H1 (cell line): ENCODE data around the gene TIMM10. TPM values are rescaled to one million over a fixed set of nuclear protein-coding genes. Genes with fewer than 3 reads are reported as not detected.

Experiments used
- CTCF ChIA-PET: fragments of 300-600 bp; sonication (Branson Sonifier 250); formaldehyde crosslinking; loops from one replicate; lab custom pipeline; 2021; ENCODE audit not compliant: partially characterized antibody; lab: Charles Lee
- POLR2A ChIA-PET: fragments of 300-600 bp; sonication (Branson Sonifier 250); formaldehyde crosslinking; loops from one replicate; lab custom pipeline; 2021; ENCODE audit warnings: inconsistent platforms; ENCODE audit not compliant: partially characterized antibody; lab: Charles Lee
- DNase-seq, 2 experiments: peaks; one replicate each; pipeline versions ENCODE4 v3.0.0 to v3.0.0-alpha.2; 2010 to 2022; ENCODE audit warnings: low spot score in 2 of 2, low read depth in 1 of 2, mixed read lengths in 1 of 2
- FAIRE-seq: peaks from 2 replicates; lab custom pipeline; 2011; peaks lifted over from hg19 to GRCh38; lab: Jason Lieb, UNC
- H2AFZ ChIP-seq: 2 replicates; pipeline ENCODE4 v1.8.1; 2012; ENCODE audit warnings: low read length, inconsistent platforms
- H2AK5ac ChIP-seq: 2 replicates; pipeline ENCODE4 v1.6.1; 2013; ENCODE audit warnings: low read depth, low read length
- H2BK120ac ChIP-seq: replicated peaks from 2 replicates; pipeline ENCODE3; 2013; ENCODE audit warnings: low read depth, low read length, inconsistent platforms
- H2BK12ac ChIP-seq: 2 replicates; pipeline ENCODE4 v1.6.1; 2013; ENCODE audit warnings: low read depth, low read length
- H2BK15ac ChIP-seq: 2 replicates; pipeline ENCODE4 v1.6.1; 2013; ENCODE audit warnings: low read length
- H2BK20ac ChIP-seq: 2 replicates; pipeline ENCODE4 v1.6.1; 2013; ENCODE audit warnings: low read length
- H2BK5ac ChIP-seq: 2 replicates; pipeline ENCODE4 v1.6.1; 2013; ENCODE audit warnings: low read depth, low read length
- H3K14ac ChIP-seq: 2 replicates; pipeline ENCODE4 v1.6.1; 2013; ENCODE audit warnings: inconsistent platforms; ENCODE audit not compliant: insufficient read length
- H3K18ac ChIP-seq: 2 replicates; pipeline ENCODE4 v1.6.1; 2013; ENCODE audit warnings: low read length; ENCODE audit errors: extremely low read depth
- H3K23ac ChIP-seq: 2 replicates; pipeline ENCODE4 v1.6.1; 2013; ENCODE audit warnings: inconsistent platforms; ENCODE audit not compliant: insufficient read length
- H3K23me2 ChIP-seq: 2 replicates; pipeline ENCODE4 v1.6.1; 2013; ENCODE audit warnings: low read depth, low read length
- H3K27ac ChIP-seq: 2 replicates; pipeline ENCODE4 v1.6.1; 2011; ENCODE audit warnings: low read depth, low read length, inconsistent platforms
- H3K27me3 ChIP-seq, 4 experiments: replicated peaks in 1 of 4; 1 replicate in 1 of 4; 2 replicates in 3 of 4; pipeline versions ENCODE4 v1.6.1 to v1.8.1; 2011 to 2013; ENCODE audit warnings: low read length in 3 of 4, mild to moderate bottlenecking in 3 of 4, inconsistent platforms in 2 of 4, mixed read lengths in 2 of 4, moderate library complexity in 1 of 4; ENCODE audit not compliant: control insufficient read depth in 3 of 4, insufficient read depth in 3 of 4; ENCODE audit errors: extremely low read depth in 1 of 4
- H3K36me3 ChIP-seq, 4 experiments: 2 replicates each; pipeline versions ENCODE4 v1.6.1 to v1.8.1; 2011 to 2013; ENCODE audit warnings: mild to moderate bottlenecking in 4 of 4, low read length in 3 of 4, moderate library complexity in 2 of 4, control low read depth in 1 of 4, inconsistent platforms in 1 of 4; ENCODE audit not compliant: insufficient read depth in 4 of 4, control insufficient read depth in 2 of 4
- H3K4ac ChIP-seq: replicated peaks from 2 replicates; pipeline ENCODE3; 2013; ENCODE audit warnings: low read length, low read depth, mixed read lengths, inconsistent platforms; ENCODE audit not compliant: insufficient read length
- H3K4me1 ChIP-seq, 4 experiments: replicated peaks in 1 of 4; 1 replicate in 1 of 4; 2 replicates in 3 of 4; pipeline versions ENCODE4 v1.6.1 to v1.8.1; 2011 to 2013; ENCODE audit warnings: low read length in 3 of 4, inconsistent platforms in 2 of 4, mixed read lengths in 1 of 4; ENCODE audit not compliant: insufficient read depth in 4 of 4, control insufficient read depth in 3 of 4
- H3K4me2 ChIP-seq, 2 experiments: 2 replicates each; pipeline versions ENCODE4 v1.6.1 to v1.8.1; 2011 to 2013; ENCODE audit warnings: low read depth in 2 of 2, low read length in 2 of 2, control low read depth in 1 of 2, inconsistent platforms in 1 of 2, mild to moderate bottlenecking in 1 of 2; ENCODE audit not compliant: insufficient read depth in 1 of 2
- H3K4me3 ChIP-seq, 4 experiments: fragments of 200-600, 300-600 bp in 1 of 4; sonication (generic), shearing (Covaris generic), sonication (Bioruptor Twin) in 1 of 4; 2 replicates each; pipeline versions ENCODE4 v1.5.1 to v1.8.1; 2011 to 2016; ENCODE audit warnings: low read length in 4 of 4, low read depth in 3 of 4, control low read depth in 2 of 4, inconsistent platforms in 2 of 4, mild to moderate bottlenecking in 2 of 4, mixed read lengths in 1 of 4, moderate library complexity in 1 of 4; ENCODE audit not compliant: insufficient read depth in 2 of 4; ENCODE audit errors: extremely low read depth in 1 of 4
- H3K56ac ChIP-seq: replicated peaks from 2 replicates; pipeline ENCODE3; 2013; ENCODE audit warnings: low read depth, mild to moderate bottlenecking, mixed read lengths, low read length, inconsistent platforms; ENCODE audit not compliant: insufficient read length
- H3K79me1 ChIP-seq: 2 replicates; pipeline ENCODE4 v1.6.1; 2013; ENCODE audit warnings: low read depth, low read length, control low read depth
- H3K79me2 ChIP-seq, 2 experiments: 2 replicates each; pipeline versions ENCODE4 v1.6.1 to v1.8.1; 2012 to 2013; ENCODE audit warnings: low read length in 2 of 2, mild to moderate bottlenecking in 2 of 2, inconsistent platforms in 1 of 2; ENCODE audit not compliant: insufficient read depth in 2 of 2, control insufficient read depth in 1 of 2
- H3K9ac ChIP-seq, 4 experiments: replicated peaks in 1 of 4; 1 replicate in 1 of 4; 2 replicates in 3 of 4; pipeline versions ENCODE4 v1.6.1 to v1.8.1; 2011 to 2013; ENCODE audit warnings: low read depth in 3 of 4, low read length in 3 of 4, control low read depth in 2 of 4, mild to moderate bottlenecking in 2 of 4, moderate library complexity in 2 of 4, inconsistent platforms in 1 of 4; ENCODE audit errors: extremely low read depth in 1 of 4
- H3K9me3 ChIP-seq, 2 experiments: 2 replicates each; pipeline versions ENCODE4 v1.6.1 to v1.8.1; 2012 to 2013; ENCODE audit warnings: mild to moderate bottlenecking in 2 of 2, moderate library complexity in 2 of 2, control low read depth in 1 of 2, inconsistent platforms in 1 of 2, low read depth in 1 of 2, low read length in 1 of 2, mixed read lengths in 1 of 2; ENCODE audit not compliant: insufficient read depth in 2 of 2
- H4K20me1 ChIP-seq, 2 experiments: replicated peaks in 1 of 2; 2 replicates each; pipeline versions ENCODE3 to v1.8.1; 2011 to 2013; ENCODE audit warnings: inconsistent platforms in 2 of 2, low read length in 2 of 2, mild to moderate bottlenecking in 1 of 2; ENCODE audit not compliant: insufficient read depth in 2 of 2, control insufficient read depth in 1 of 2
- H4K5ac ChIP-seq: 2 replicates; pipeline ENCODE4 v1.6.1; 2013; ENCODE audit warnings: low read length, low read depth, mixed read lengths, inconsistent platforms; ENCODE audit not compliant: insufficient read length
- H4K8ac ChIP-seq: 2 replicates; pipeline ENCODE4 v1.8.0; 2013; ENCODE audit warnings: mild to moderate bottlenecking, moderate library complexity, low read length, inconsistent platforms; ENCODE audit not compliant: insufficient read depth; ENCODE audit errors: extremely low read depth
- H4K91ac ChIP-seq: replicated peaks from 2 replicates; pipeline ENCODE3; 2013; ENCODE audit warnings: low read length, mixed read lengths, inconsistent platforms; ENCODE audit not compliant: insufficient read length
- ATF2 ChIP-seq: IDR thresholded peaks from 2 replicates; pipeline ENCODE4 v1.6.1; 2012; ENCODE audit warnings: low read length, inconsistent platforms
- BRCA1 ChIP-seq: IDR thresholded peaks from 2 replicates; pipeline ENCODE4 v1.6.1; 2012; ENCODE audit warnings: low read depth, low read length, improper control_type of control experiment
- EZH2 ChIP-seq: fragments of 200-600 bp; sonication (generic); IDR thresholded peaks from 2 replicates; pipeline ENCODE4 v1.7.1; 2012; ENCODE audit warnings: low read depth, mild to moderate bottlenecking, moderate library complexity, low read length, inconsistent platforms; ENCODE audit not compliant: severe bottlenecking
- NANOG ChIP-seq: IDR thresholded peaks from 2 replicates; pipeline ENCODE4 v1.6.1; 2011; ENCODE audit warnings: low read length, low read depth, mild to moderate bottlenecking, inconsistent platforms; ENCODE audit not compliant: insufficient read depth, poor library complexity, severe bottlenecking
- PHF8 ChIP-seq: fragments of 200-600 bp; sonication (generic); conservative IDR thresholded peaks from 2 replicates; pipeline ENCODE4 v1.7.1; 2012; ENCODE audit warnings: low read depth, mild to moderate bottlenecking, inconsistent platforms, low read length, moderate library complexity
- POLR2A ChIP-seq, 2 experiments: IDR thresholded peaks; 1 replicate in 1 of 2; 2 replicates in 1 of 2; pipeline ENCODE4 v1.6.1; 2011; ENCODE audit warnings: low read depth in 2 of 2, low read length in 2 of 2, mild to moderate bottlenecking in 2 of 2; ENCODE audit errors: control extremely low read depth in 1 of 2
- RFX5 ChIP-seq: IDR thresholded peaks from 2 replicates; pipeline ENCODE4 v1.6.1; 2011; ENCODE audit warnings: low read depth, low read length, improper control_type of control experiment, borderline replicate concordance
- SIRT6 ChIP-seq: IDR thresholded peaks from one replicate; pipeline ENCODE4 v1.7.1; 2012; ENCODE audit warnings: low read length, inconsistent platforms
- SRF ChIP-seq: IDR thresholded peaks from 2 replicates; pipeline ENCODE4 v1.6.1; 2011; ENCODE audit warnings: mild to moderate bottlenecking, low read depth, low read length, moderate library complexity
- TAF1 ChIP-seq: IDR thresholded peaks from 2 replicates; pipeline ENCODE4 v1.6.1; 2011; ENCODE audit warnings: mild to moderate bottlenecking, low read depth, low read length
- WGBS, 2 experiments: shearing (Covaris generic) in 1 of 2; methylation state at CpG; one replicate each; pipeline versions ENCODE4 v1.1.6 to v1.1.7; 2013 to 2015; ENCODE audit warnings: low lambda C conversion rate in 2 of 2, mixed read lengths in 2 of 2, inconsistent platforms in 1 of 2, low coverage in 1 of 2, missing lambda C conversion rate in 1 of 2; ENCODE audit not compliant: insufficient replicate concordance in 2 of 2, insufficient coverage in 1 of 2, insufficient read length in 1 of 2; ENCODE audit errors: extremely low coverage in 1 of 2, missing lambda C conversion rate in 1 of 2; 5-methylcytosine and 5-hydroxymethylcytosine counted together
- polyA plus RNA-seq, 7 experiments: library from polyadenylated mRNA; depleted of rRNA in 3 of 7; stranded (reverse) in 5 of 7; unstranded in 2 of 7; fragments of >200 nt in 5 of 7; fragments of 200-250 nt in 2 of 7; gene quantifications; 1 replicate in 5 of 7; 2 replicates in 1 of 7; 4 replicates in 1 of 7; pipeline versions ENCODE4 v1.2.1 to v1.2.3, GENCODE V29; 2011 to 2013; ENCODE audit warnings: missing spikeins in 2 of 7, mixed read lengths in 2 of 7
- total RNA-seq: library from RNA; stranded (reverse); fragmentation: NEBNext Ultra II Directional; extraction: Animal tissue kit (Norgen Biotek cat#: 25700); gene quantifications from 2 replicates; pipeline ENCODE4 v1.2.1, GENCODE V29; 2021

TIMM10 gene
- total and polyA plus RNA-seq, 2 of the 8 experiments (the other 6 are each of a cell fraction or from before 2014, with no cell fraction given) = 117 to 227 TPM

GRCh38 chr11:57539342-57539741, 8.8 kb upstream of the TIMM10 start:
- FAIRE-seq (no peak), DNase-seq (no peak)
- Histone ChIP-seq H3K23ac (no peak overlapping the region), H3K9me3 (no peaks in the 10 kb centered on the region), H3K27ac (no peak overlapping the region), H3K9ac (no peak overlapping the region), H3K56ac (no peak overlapping the region), H3K4me2 (no peak overlapping the region), H4K5ac (no peak overlapping the region), H2BK120ac (no peak overlapping the region), H3K4me1 (peaks cover 3 to 27% (median 17%) of the 10 kb centered on the region in 4 experiments), H3K79me2 (no peaks in the 10 kb centered on the region), H3K4ac (no peak overlapping the region), H3K36me3 (no peaks in the 10 kb centered on the region), H2BK20ac (no peak overlapping the region), H4K20me1 (no peaks in the 10 kb centered on the region), H3K18ac (no peak overlapping the region), H3K27me3 (no peaks in the 10 kb centered on the region), H4K8ac (no peak overlapping the region), H3K14ac (no peak overlapping the region), H2AFZ (no peak overlapping the region), H2AK5ac (no peak overlapping the region), H3K79me1 (no peaks in the 10 kb centered on the region), H4K91ac (no peak overlapping the region), H3K23me2 (peaks cover 2% of the 10 kb centered on the region; the same call in 1 of the 2 replicates), H2BK12ac (no peak overlapping the region), H3K4me3 (no peak overlapping the region), H2BK5ac (no peak overlapping the region), H2BK15ac (no peak overlapping the region)
- 79% methylated on average over 1 of the region's 1 CpG; no CpG with 5 or more reads in 1 of the 2 experiments for WGBS, 2 experiments
- ChIA-PET CTCF (interaction anchor here (0.7 to 2.2 kb wide), 7 partner anchors 11 to 101 kb away, joined by 3 to 6 read pairs (median 4); no protein-coding TSS in a partner anchor), POLR2A (interaction anchor here (0.6 to 4.2 kb wide), 9 partner anchors 9 to 107 kb away, joined by 3 to 23 read pairs (median 4); partner anchors contain the start of genes TIMM10 and UBE2L6)
- TF ChIP-seq TAF1 (no peak), ATF2 (no peak), EZH2 (no peak), RFX5 (no peak), NANOG (no peak), POLR2A (IDR thresholded peaks at IDR 0.05; ENCODE audit: control extremely low read depth in 1 of 2, low read depth in 2 of 2, low read length in 2 of 2) (no peak), PHF8 (no peak), SIRT6 (no peak), SRF (no peak), BRCA1 (no peak)
